ENCODE results near the gene SAMD4A.

SAMD4A gene

GRCh38 chr14:54803926-54804537 is 237.1 kb downstream of the SAMD4A start:
- no peak for DNase-seq (ENCODE audit: low read depth in 2 of 2)

GRCh38 chr14:54804538-54805041 is 237.7 kb downstream of the SAMD4A start:
- no peak for DNase-seq (ENCODE audit: low read depth in 2 of 2)

- no peak for DNase-seq (ENCODE audit: low read depth in 2 of 2)
Observed at GRCh38 chr14:54805070-54805444, 238.1 kb downstream of the SAMD4A start.

- peak; percentile 62 to 63 for DNase-seq (ENCODE audit: low read depth in 2 of 2)
Observed at GRCh38 chr14:54805445-54806322, 238.8 kb downstream of the SAMD4A start.

GRCh38 chr14:54806616-54807015 is 239.7 kb downstream of the SAMD4A start:
- DNase-seq (ENCODE audit: low read depth in 2 of 2): no peak

GRCh38 chr14:54807428-54807827 is 240.5 kb downstream of the SAMD4A start:
- DNase-seq (ENCODE audit: low read depth in 2 of 2): no peak

- DNase-seq (ENCODE audit: low read depth in 2 of 2): no peak
Observed at GRCh38 chr14:54807881-54808280, 241.0 kb downstream of the SAMD4A start.

DNA sequence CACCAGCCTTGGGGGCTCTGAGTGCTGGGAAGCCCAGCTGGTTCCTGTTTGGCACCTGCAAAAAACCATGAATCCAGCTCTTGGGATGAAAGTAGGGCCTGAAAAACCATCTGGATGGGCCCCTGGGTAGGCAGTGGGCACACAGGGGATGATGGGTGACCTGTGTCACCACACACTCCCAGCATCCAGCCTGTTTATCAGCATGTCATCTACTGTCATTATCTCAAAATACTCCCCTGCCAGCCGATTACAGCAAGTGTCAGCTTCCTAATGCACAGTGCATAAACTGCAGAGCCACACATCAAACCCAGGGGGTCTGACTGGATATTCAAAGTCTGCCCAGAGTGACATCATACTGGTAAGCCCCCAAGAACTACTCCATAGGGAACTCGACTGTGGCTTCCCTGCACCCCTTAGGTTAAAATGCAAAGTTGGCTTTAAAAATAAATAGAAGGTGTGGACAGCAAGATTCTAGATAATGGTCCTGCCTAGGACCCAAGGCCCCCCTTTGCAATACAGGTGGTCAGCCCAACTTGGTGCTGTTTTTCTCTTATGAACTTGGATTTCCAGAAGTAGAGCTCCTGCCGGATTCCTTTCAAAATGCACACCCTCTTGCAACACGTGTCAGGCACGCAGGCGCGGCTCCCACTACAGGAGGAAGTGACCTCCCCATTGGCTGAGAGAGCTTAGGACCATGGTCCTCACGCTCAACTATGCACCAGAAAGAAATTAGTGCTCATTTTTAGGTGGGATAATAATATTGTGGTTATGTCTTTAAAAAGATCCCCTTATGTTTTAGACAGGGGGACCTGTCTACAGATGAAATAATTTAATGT is 241.6 kb downstream of the SAMD4A start:
- DNase-seq (ENCODE audit: low read depth in 2 of 2): no peak

DNA sequence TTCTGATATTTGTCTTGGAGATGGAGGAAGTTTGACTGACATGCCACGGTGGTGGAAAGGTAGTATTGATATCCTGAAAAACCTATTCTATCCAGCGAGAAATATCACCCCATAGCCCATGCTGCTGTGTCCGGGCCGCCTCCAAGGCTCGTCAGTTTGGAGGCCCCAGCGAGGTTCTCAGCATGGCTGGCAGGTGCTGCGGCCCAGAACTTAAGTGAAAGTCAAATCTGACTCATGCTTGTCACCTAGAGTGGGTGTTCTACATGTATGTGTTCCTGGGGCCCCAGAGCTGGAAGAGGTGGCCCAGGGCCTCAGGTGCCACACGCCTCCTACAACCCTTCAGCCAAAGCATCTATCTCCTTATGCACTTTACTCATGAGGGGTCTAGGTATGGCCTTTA is 242.8 kb downstream of the SAMD4A start:
- no peak for DNase-seq (ENCODE audit: low read depth in 2 of 2)

DNA sequence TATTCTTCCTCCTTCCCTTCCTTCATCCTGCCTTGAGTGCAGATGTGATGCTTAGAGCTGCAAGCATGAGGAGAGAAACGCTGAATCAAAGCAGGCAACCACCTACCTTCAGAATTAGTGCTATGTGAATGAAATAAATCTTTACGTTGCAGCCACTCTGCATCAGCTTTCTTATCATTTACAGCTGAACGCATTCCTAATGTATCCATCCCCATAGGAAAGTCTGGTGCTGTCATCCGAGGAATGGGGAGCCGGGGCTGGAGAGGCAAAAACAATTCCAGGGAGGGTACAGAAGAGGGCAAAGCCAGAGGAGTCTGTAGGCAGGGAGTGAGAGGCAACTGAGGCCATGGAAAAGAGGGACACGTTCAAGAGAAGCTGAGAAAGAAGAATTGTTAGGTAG is 245.7 kb downstream of the SAMD4A start:
- no peak for DNase-seq (ENCODE audit: low read depth in 2 of 2)

- DNase-seq (ENCODE audit: low read depth in 2 of 2): no peak
Observed at GRCh38 chr14:54813081-54813480, 246.2 kb downstream of the SAMD4A start.

GRCh38 chr14:54814076-54814475 is 247.1 kb downstream of the SAMD4A start:
- peak; percentile 15 to 34 for DNase-seq (ENCODE audit: low read depth in 2 of 2)

- DNase-seq (ENCODE audit: low read depth in 2 of 2): no peak
Observed at GRCh38 chr14:54815016-54815415, 248.1 kb downstream of the SAMD4A start.

GRCh38 chr14:54815515-54815914 is 248.6 kb downstream of the SAMD4A start:
- DNase-seq (ENCODE audit: low read depth in 2 of 2): no peak

- DNase-seq (ENCODE audit: low read depth in 2 of 2): no peak
Observed at GRCh38 chr14:54816450-54816849, 249.5 kb downstream of the SAMD4A start.

- DNase-seq (ENCODE audit: low read depth in 2 of 2): no peak
Observed at GRCh38 chr14:54817506-54817905, 250.6 kb downstream of the SAMD4A start.

DNA sequence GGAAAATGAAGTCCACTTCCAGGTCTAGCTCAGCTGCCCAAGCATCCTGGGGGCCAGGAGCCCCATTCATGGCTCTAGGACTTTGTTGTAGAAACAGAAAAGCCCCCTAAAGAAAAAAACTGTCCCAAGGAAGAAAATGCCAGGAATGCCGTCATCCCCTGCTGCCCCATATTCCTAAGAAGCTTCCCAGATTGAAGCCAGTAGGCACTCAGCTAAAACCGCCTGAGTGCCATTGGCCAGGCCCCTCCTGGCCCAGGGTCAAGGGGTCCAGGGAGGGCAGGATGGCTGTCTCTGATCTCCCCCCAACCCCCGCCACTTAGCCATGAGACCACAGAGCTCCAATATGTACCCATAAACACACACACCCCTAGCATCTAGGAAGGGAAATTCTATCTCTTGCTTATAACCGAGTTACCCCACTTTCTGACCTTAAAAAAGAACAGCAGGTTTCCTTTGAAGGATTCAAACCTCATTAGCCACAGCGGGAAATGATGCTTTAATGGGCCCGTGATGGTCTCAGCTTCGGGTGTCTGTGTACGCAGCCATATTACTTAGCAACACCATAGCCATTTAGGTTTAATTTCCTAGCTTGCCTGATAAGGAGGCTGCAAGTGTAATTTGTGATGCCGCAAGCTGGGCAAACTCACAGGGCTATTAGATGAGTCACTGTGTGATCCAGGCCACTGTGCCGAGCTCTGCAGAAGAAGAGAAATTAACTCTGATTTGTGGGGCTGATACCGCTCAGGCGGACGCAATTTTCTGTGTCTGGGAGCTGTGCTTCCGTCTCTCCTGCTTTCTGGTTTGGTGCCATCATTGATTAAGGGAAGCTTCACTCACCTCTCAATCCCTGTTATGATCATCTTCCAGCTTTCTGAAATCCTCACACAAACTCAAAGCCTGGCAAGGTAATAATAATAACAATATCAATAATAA is 251.5 kb downstream of the SAMD4A start:
- DNase-seq (ENCODE audit: low read depth in 2 of 2): no peak

GRCh38 chr14:54822685-54823084 is 255.8 kb downstream of the SAMD4A start:
- no peak for DNase-seq (ENCODE audit: low read depth in 2 of 2)

DNA sequence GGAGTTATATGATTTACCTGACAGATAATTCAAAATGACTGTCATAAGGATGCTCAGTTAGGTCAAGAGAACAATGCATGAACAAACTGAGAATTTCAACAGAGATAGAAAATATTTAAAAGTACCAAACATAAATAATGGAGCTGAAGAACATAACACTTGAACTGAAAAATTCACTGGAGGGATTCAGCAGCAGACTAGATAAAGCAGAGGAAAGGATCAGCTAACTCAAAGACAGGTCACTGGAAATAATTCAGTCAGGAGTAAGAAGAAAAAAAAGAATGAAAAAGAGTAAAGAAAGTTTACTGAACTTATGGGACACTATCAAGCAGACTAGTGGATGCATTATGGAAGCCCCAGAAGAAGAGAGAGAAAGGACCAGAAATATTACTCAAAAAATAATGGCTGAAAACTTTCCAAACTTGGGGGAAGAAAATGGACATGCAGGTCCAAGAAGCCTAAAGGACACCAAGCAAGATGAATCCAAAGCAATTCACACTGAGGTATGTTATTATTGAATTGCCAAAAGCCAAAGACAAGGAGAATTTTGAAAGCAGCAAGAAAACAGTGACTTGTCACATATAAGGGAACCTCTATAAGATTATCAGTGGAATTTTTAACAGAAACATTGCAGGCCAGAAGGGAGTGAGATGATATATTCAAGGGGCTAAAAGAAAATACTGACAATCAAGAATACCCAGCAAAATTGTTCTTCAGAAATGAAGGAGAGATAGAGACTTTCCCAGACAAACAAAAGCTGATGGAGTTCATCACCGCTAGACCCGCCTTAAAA is 257.0 kb downstream of the SAMD4A start:
- DNase-seq (ENCODE audit: low read depth in 2 of 2): no peak

DNA sequence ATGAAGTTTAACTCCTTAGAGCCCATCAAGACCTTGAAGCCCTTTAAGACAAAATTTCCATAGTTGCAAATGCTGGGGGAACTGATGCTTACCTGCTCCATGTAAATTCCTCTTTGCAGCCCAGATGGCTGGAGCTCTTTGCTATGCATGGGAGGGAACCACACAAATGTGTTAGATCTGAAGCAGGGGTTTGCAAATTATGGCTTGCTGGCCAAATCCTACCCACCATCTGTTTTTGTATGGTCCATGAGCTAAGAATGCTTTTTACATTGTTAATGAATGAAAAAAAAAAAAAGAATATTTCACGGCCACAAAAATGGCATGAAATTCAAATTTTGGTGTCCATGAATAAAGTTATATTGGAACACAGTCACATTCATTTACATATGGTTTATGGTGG is 261.1 kb downstream of the SAMD4A start:
- no peak for DNase-seq (ENCODE audit: low read depth in 2 of 2)
